Measurements from ENCODE around the gene GCAT. TPM values are rescaled to one million over a fixed set of nuclear protein-coding genes. Genes with fewer than 3 reads are reported as not detected.

The GCAT gene
- polyA plus RNA-seq, 1 donor from 2014 or later, result 13.0 TPM

GRCh38 chr22:37771081-37771480 is 36.7 kb upstream of the GCAT start:
- Histone ChIP-seq H3K27ac (ENCODE audit: low read length) (no peak overlapping the region), H3F3A (ENCODE audit: insufficient read depth, low read length, poor library complexity, severe bottlenecking) (no peaks in the 10 kb centered on the region), H3K4me2 (ENCODE audit: low read length) (no peak overlapping the region), H2AFZ (ENCODE audit: low read depth, low read length) (no peak overlapping the region), H3K9me3 (ENCODE audit: low read length) (no peaks in the 10 kb centered on the region), H3K79me2 (replicated peaks; ENCODE audit: insufficient read depth, low read length) (no peaks in the 10 kb centered on the region), H3K4me3 (ENCODE audit: low read length) (no peak overlapping the region), H3K9ac (ENCODE audit: low read length) (no peak overlapping the region), H3K27me3 (ENCODE audit: insufficient read depth, low read depth, low read length) (no peaks in the 10 kb centered on the region), H4K20me1 (ENCODE audit: insufficient read depth) (no peaks in the 10 kb centered on the region), H3K36me3 (ENCODE audit: insufficient read depth, low read length) (no peaks in the 10 kb centered on the region), H3K9me2 (ENCODE audit: insufficient read depth, low read length) (no peaks in the 10 kb centered on the region)
- no peak for TF ChIP-seq MXI1 (conservative IDR thresholded peaks at IDR 0.05; ENCODE audit: poor library complexity, severe bottlenecking)
- no peak for TF ChIP-seq TAF1 (IDR thresholded peaks at IDR 0.05; ENCODE audit: low read depth)

GRCh38 chr22:37771702-37772427 is 35.9 kb upstream of the GCAT start:
- no peak overlapping the region for H3K4me2 ChIP-seq (ENCODE audit: low read length)
- no peaks in the 10 kb centered on the region for H3K9me3 ChIP-seq (ENCODE audit: low read length)
- H3K27ac ChIP-seq (ENCODE audit: low read length), result no peak overlapping the region
- H3K4me3 ChIP-seq (ENCODE audit: low read length), result no peak overlapping the region
- no peaks in the 10 kb centered on the region for H3F3A ChIP-seq (ENCODE audit: insufficient read depth, low read length, poor library complexity, severe bottlenecking)
- H3K36me3 ChIP-seq (ENCODE audit: insufficient read depth, low read length), result no peaks in the 10 kb centered on the region
- H3K9me2 ChIP-seq (ENCODE audit: insufficient read depth, low read length), result no peaks in the 10 kb centered on the region
- no peak overlapping the region for H2AFZ ChIP-seq (ENCODE audit: low read depth, low read length)
- TF ChIP-seq TAF1 (IDR thresholded peaks at IDR 0.05; ENCODE audit: low read depth), result no peak
- no peak for TF ChIP-seq EP300 (conservative IDR thresholded peaks at IDR 0.05; ENCODE audit: poor library complexity, severe bottlenecking)
- no peak for TF ChIP-seq REST (IDR thresholded peaks at IDR 0.05; ENCODE audit: borderline replicate concordance)
- TF ChIP-seq EZH2 (IDR thresholded peaks at IDR 0.05; ENCODE audit: borderline replicate concordance, insufficient read depth, low read length, poor library complexity, severe bottlenecking), result no peak
- no peak for TF ChIP-seq POLR2AphosphoS5 (IDR thresholded peaks at IDR 0.05)
- TF ChIP-seq CTCF (IDR thresholded peaks at IDR 0.05; ENCODE audit: poor library complexity, severe bottlenecking), result no peak
- no peak for TF ChIP-seq SMC3 (conservative IDR thresholded peaks at IDR 0.05; ENCODE audit: poor library complexity)
- no peak for TF ChIP-seq RAD21 (conservative IDR thresholded peaks at IDR 0.05)
- TF ChIP-seq MXI1 (conservative IDR thresholded peaks at IDR 0.05; ENCODE audit: poor library complexity, severe bottlenecking), result no peak
- H4K20me1 ChIP-seq (ENCODE audit: insufficient read depth), result no peaks in the 10 kb centered on the region
- H3K27me3 ChIP-seq (ENCODE audit: insufficient read depth, low read depth, low read length), result no peaks in the 10 kb centered on the region
- H3K79me2 ChIP-seq (replicated peaks; ENCODE audit: insufficient read depth, low read length), result no peaks in the 10 kb centered on the region
- H3K9ac ChIP-seq (ENCODE audit: low read length), result no peak overlapping the region

Measured in neural cell (in vitro differentiated cells).